A673 (cell line): ENCODE data around the gene PHLDA3. TPM values are rescaled to one million over a fixed set of nuclear protein-coding genes. Genes with fewer than 3 reads are reported as not detected.
A peak's percentile ranks its signal among the peaks of the same experiment; 100 is the strongest.
"Not testable (repeated sequence)": the region's sequence is repeated elsewhere in the genome, so short reads cannot be mapped to it uniquely, and the experiment has no call there.

ENCODE experiments used
- BruUV-seq: library from RNA; stranded (reverse); fragments of 400-500 nt; replicated peaks from 2 replicates; lab custom pipeline; 2021; lab: Mats Ljungman, UMichigan
- CTCF ChIA-PET: fragments of 300-600 bp; sonication (Branson Sonifier 250); formaldehyde crosslinking; loops from one replicate; lab custom pipeline; 2022; ENCODE audit warnings: antibody characterized with exemption; lab: Charles Lee
- POLR2A ChIA-PET: fragments of 300-600 bp; sonication (Branson Sonifier 250); formaldehyde crosslinking; loops from one replicate; lab custom pipeline; 2022; ENCODE audit warnings: antibody characterized with exemption; ENCODE audit not compliant: low non-redundant PET; lab: Charles Lee
- DNase-seq: peaks from one replicate; pipeline ENCODE4 v3.0.0-alpha.2; 2015; ENCODE audit warnings: low spot score
- H3K27ac ChIP-seq: fragments of 200-600 bp; sonication (generic); 2 replicates; pipeline ENCODE4 v1.5.1; 2016; ENCODE audit warnings: mixed run types, low read depth, mild to moderate bottlenecking, mixed read lengths, antibody characterized with exemption, low read length; ENCODE audit not compliant: poor library complexity, severe bottlenecking
- H3K27me3 ChIP-seq: fragments of 200-600 bp; sonication (generic); replicated peaks from 2 replicates; pipeline ENCODE4 v1.6.1; 2017; ENCODE audit warnings: mixed run types, low read depth, mild to moderate bottlenecking, mixed read lengths, antibody characterized with exemption, low read length; ENCODE audit not compliant: insufficient read depth, poor library complexity
- H3K36me3 ChIP-seq: fragments of 200-600 bp; sonication (generic); 2 replicates; pipeline ENCODE4 v1.6.1; 2016; ENCODE audit warnings: mixed run types, mild to moderate bottlenecking, mixed read lengths, antibody characterized with exemption, low read length; ENCODE audit not compliant: insufficient read depth, poor library complexity, severe bottlenecking
- H3K4me1 ChIP-seq: fragments of 200-600 bp; sonication (generic); 2 replicates; pipeline ENCODE4 v1.6.1; 2017; ENCODE audit warnings: mixed run types, mild to moderate bottlenecking, mixed read lengths, antibody characterized with exemption, low read length; ENCODE audit not compliant: insufficient read depth, poor library complexity, severe bottlenecking
- H3K4me3 ChIP-seq: fragments of 200-600 bp; sonication (generic); 2 replicates; pipeline ENCODE4 v1.5.1; 2016; ENCODE audit warnings: low read depth, mixed run types, mild to moderate bottlenecking, mixed read lengths, low read length; ENCODE audit not compliant: poor library complexity, severe bottlenecking
- H3K9me3 ChIP-seq: fragments of 200-600 bp; sonication (generic); 2 replicates; pipeline ENCODE4 v1.6.1; 2016; ENCODE audit warnings: mixed run types, low read depth, mild to moderate bottlenecking, mixed read lengths, antibody characterized with exemption, low read length; ENCODE audit not compliant: poor library complexity, severe bottlenecking
- CTCF ChIP-seq: fragments of 300-800, 200-600 bp; sonication (generic); conservative IDR thresholded peaks from 2 replicates; pipeline ENCODE4 v1.5.1; 2017; ENCODE audit warnings: low read depth, mild to moderate bottlenecking, antibody characterized with exemption, low read length, moderate library complexity, mixed read lengths
- EZH2 ChIP-seq: fragments of 200-600 bp; sonication (generic); IDR thresholded peaks from 2 replicates; pipeline ENCODE4 v1.6.1; 2017; ENCODE audit warnings: borderline replicate concordance, low read depth, mild to moderate bottlenecking, mixed read lengths, antibody characterized with exemption, low read length; ENCODE audit not compliant: poor library complexity, severe bottlenecking
- intact Hi-C: fragments of 100-400 bp; cut with micrococcal nuclease; formaldehyde crosslinking; loops from one replicate; pipeline ENCODE4 v1.10.0; 2022; ENCODE audit not compliant: unreplicated experiment
- total RNA-seq: library from RNA; stranded (reverse); gene quantifications from 2 replicates; pipeline ENCODE4 v1.2.3, GENCODE V29; 2021

PHLDA3 gene
- total RNA-seq, 1 experiment from 2014 or later, result 24.1 TPM

GRCh38 chr1:201473296-201473695, 4.3 kb upstream of the PHLDA3 start:
- H3K27ac ChIP-seq, result no peak overlapping the region
- no peaks in the 10 kb centered on the region for H3K9me3 ChIP-seq
- POLR2A ChIA-PET, result no interaction called here
- H3K27me3 ChIP-seq, result no peaks in the 10 kb centered on the region
- no peak overlapping the region for H3K4me3 ChIP-seq
- peaks cover 29% of the 10 kb centered on the region for H3K4me1 ChIP-seq
- no peaks in the 10 kb centered on the region for H3K36me3 ChIP-seq
- CTCF ChIA-PET, result no interaction called here
- TF ChIP-seq EZH2, result no peak
- TF ChIP-seq CTCF, result no peak
- BruUV-seq, result no TSS peak
- intact Hi-C loops, result no loop called here
- no peak for DNase-seq

DNA sequence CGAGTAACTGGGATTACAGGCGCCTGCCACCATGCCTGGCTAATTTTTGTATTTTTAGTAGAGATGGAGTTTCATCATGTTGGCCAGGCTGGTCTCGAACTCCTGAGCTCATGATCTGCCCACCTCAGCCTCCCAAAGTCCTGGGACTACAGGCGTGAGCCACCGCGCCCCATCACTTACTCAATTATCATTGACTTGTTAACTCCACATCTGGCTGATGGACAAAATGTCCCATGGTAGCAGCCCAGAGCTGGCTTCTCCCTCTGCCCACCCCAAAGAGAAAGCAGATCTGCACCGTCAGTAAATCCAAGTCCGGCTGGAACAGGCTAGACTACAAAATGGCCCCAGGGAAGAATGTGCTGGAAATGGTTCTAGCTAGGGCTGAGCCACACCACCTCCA, 3.3 kb upstream of the PHLDA3 start:
- CTCF ChIA-PET, result interaction anchor here (0.6 kb wide), 2 partner anchors 41 to 1768 kb away, joined by 3 read pairs; no protein-coding TSS in a partner anchor
- H3K27me3 ChIP-seq, DNase-seq, H3K9me3 ChIP-seq, BruUV-seq, H3K36me3 ChIP-seq, H3K4me3 ChIP-seq, intact Hi-C loops, H3K27ac ChIP-seq: not testable (repeated sequence)
- POLR2A ChIA-PET, result interaction anchor here (0.7 to 0.8 kb wide), 2 partner anchors 68 to 136 kb away, joined by 10 to 29 read pairs; no protein-coding TSS in a partner anchor
- H3K4me1 ChIP-seq, result peaks cover 26% of the 10 kb centered on the region

DNA sequence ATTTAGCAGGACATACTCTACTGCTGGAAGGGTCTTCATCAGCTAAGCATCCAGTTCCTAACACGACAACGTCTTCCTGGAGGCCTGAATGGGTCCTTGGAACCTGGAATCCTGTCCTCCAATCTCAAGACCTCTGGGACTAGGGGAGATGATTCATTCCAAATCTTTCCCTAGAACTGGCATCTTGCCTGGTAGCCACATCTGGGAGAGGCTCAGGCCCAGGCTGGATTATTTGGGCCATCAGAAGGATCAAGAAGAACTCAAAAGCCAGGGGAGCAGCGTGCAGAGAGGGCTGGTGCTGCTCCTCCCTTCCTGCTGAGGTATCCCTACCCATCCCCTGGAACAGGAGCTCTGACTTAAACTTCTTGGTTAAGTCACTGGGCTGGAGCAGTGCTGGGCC, 2.8 kb upstream of the PHLDA3 start:
- H3K27me3 ChIP-seq, result no peaks in the 10 kb centered on the region

More for the DNA sequence above, 2.8 kb upstream of the PHLDA3 start:
- DNase-seq, result peak; percentile 49
- POLR2A ChIA-PET, result interaction anchor here (0.7 kb wide), 1 partner anchor 68 kb away, joined by 10 read pairs; no protein-coding TSS in a partner anchor
- intact Hi-C loops, result no loop called here
- H3K9me3 ChIP-seq, result no peaks in the 10 kb centered on the region
- peaks cover 23% of the 10 kb centered on the region for H3K4me1 ChIP-seq
- no TSS peak for BruUV-seq
- H3K36me3 ChIP-seq, result no peaks in the 10 kb centered on the region
- H3K4me3 ChIP-seq, result no peak overlapping the region
- no peak for TF ChIP-seq CTCF
- TF ChIP-seq EZH2, result no peak
- H3K27ac ChIP-seq, result no peak overlapping the region
- CTCF ChIA-PET, result interaction anchor here (0.6 kb wide), 1 partner anchor 41 kb away, joined by 3 read pairs; no protein-coding TSS in a partner anchor
